Measurements from ENCODE around the gene POU2F3. TPM values are rescaled to one million over a fixed set of nuclear protein-coding genes. Genes with fewer than 3 reads are reported as not detected.

POU2F3 gene
- total RNA-seq, 1 experiment from 2014 or later, result 2.6 TPM

GRCh38 chr11:120201653-120202052, 38.3 kb upstream of the POU2F3 start:
- H3K27me3 Mint-ChIP-seq (ENCODE audit: unreplicated experiment), result peaks cover 35% of the 10 kb centered on the region
- no TSS peak for BruUV-seq (replicated peaks)
- no peak overlapping the region for H3K27ac Mint-ChIP-seq (ENCODE audit: unreplicated experiment)
- H3K4me3 Mint-ChIP-seq (ENCODE audit: low read depth, unreplicated experiment), result no peak overlapping the region
- TF ChIP-seq CTCF (IDR thresholded peaks at IDR 0.05; ENCODE audit: unreplicated experiment), result no peak
- intact Hi-C loops (cut with micrococcal nuclease; ENCODE audit: unreplicated experiment), result no loop called here
- no peaks in the 10 kb centered on the region for H3K9me3 Mint-ChIP-seq (ENCODE audit: low read depth, unreplicated experiment)
- CTCF ChIA-PET, result no interaction called here
- no peak for DNase-seq
- H3K4me1 Mint-ChIP-seq (ENCODE audit: low read depth, unreplicated experiment), result no peaks in the 10 kb centered on the region
- H3K36me3 Mint-ChIP-seq (ENCODE audit: insufficient read depth, unreplicated experiment), result no peaks in the 10 kb centered on the region

- BruUV-seq (replicated peaks), result no TSS peak
Observed at GRCh38 chr11:120203626-120204025, 36.3 kb upstream of the POU2F3 start.

GRCh38 chr11:120205596-120206161, 34.3 kb upstream of the POU2F3 start:
- Mint-ChIP-seq H3K4me1 (ENCODE audit: low read depth, unreplicated experiment) (peaks cover 12% of the 10 kb centered on the region), H3K27me3 (ENCODE audit: unreplicated experiment) (peaks cover 20% of the 10 kb centered on the region), H3K36me3 (ENCODE audit: insufficient read depth, unreplicated experiment) (peaks cover 8% of the 10 kb centered on the region), H3K9me3 (ENCODE audit: low read depth, unreplicated experiment) (no peaks in the 10 kb centered on the region), H3K4me3 (ENCODE audit: low read depth, unreplicated experiment) (no peak overlapping the region), H3K27ac (ENCODE audit: unreplicated experiment) (no peak overlapping the region)
- BruUV-seq (replicated peaks), result no TSS peak
- TF ChIP-seq CTCF (IDR thresholded peaks at IDR 0.05; ENCODE audit: unreplicated experiment), result no peak
- DNase-seq, result no peak
- CTCF ChIA-PET, result interaction anchor here (0.6 kb wide), 1 partner anchor 10 kb away, joined by 5 read pairs; no protein-coding TSS in a partner anchor
- intact Hi-C loops (cut with micrococcal nuclease; ENCODE audit: unreplicated experiment), result no loop called here

More at GRCh38 chr11:120203626-120204025, 36.3 kb upstream of the POU2F3 start:
- CTCF ChIA-PET, result no interaction called here
- intact Hi-C loops (cut with micrococcal nuclease; ENCODE audit: unreplicated experiment), result no loop called here
- H3K4me1 Mint-ChIP-seq (ENCODE audit: low read depth, unreplicated experiment), result peaks cover 8% of the 10 kb centered on the region
- no peaks in the 10 kb centered on the region for H3K36me3 Mint-ChIP-seq (ENCODE audit: insufficient read depth, unreplicated experiment)
- no peak for DNase-seq
- no peak for TF ChIP-seq CTCF (IDR thresholded peaks at IDR 0.05; ENCODE audit: unreplicated experiment)
- H3K27me3 Mint-ChIP-seq (ENCODE audit: unreplicated experiment), result peaks cover 36% of the 10 kb centered on the region
- no peak overlapping the region for H3K4me3 Mint-ChIP-seq (ENCODE audit: low read depth, unreplicated experiment)
- no peak overlapping the region for H3K27ac Mint-ChIP-seq (ENCODE audit: unreplicated experiment)
- no peaks in the 10 kb centered on the region for H3K9me3 Mint-ChIP-seq (ENCODE audit: low read depth, unreplicated experiment)

GRCh38 chr11:120207512-120207911, 32.4 kb upstream of the POU2F3 start:
- Mint-ChIP-seq H3K27ac (ENCODE audit: unreplicated experiment) (no peak overlapping the region), H3K36me3 (ENCODE audit: insufficient read depth, unreplicated experiment) (peaks cover 17% of the 10 kb centered on the region), H3K9me3 (ENCODE audit: low read depth, unreplicated experiment) (no peaks in the 10 kb centered on the region), H3K27me3 (ENCODE audit: unreplicated experiment) (peaks cover 12% of the 10 kb centered on the region), H3K4me1 (ENCODE audit: low read depth, unreplicated experiment) (peaks cover 12% of the 10 kb centered on the region), H3K4me3 (ENCODE audit: low read depth, unreplicated experiment) (no peak overlapping the region)
- BruUV-seq (replicated peaks), result no TSS peak
- intact Hi-C loops (cut with micrococcal nuclease; ENCODE audit: unreplicated experiment), result no loop called here
- DNase-seq, result no peak
- CTCF ChIA-PET, result no interaction called here
- TF ChIP-seq CTCF (IDR thresholded peaks at IDR 0.05; ENCODE audit: unreplicated experiment), result no peak

Measured in Calu3 (cell line).